ENCODE measurements around the gene COA7.

DNA sequence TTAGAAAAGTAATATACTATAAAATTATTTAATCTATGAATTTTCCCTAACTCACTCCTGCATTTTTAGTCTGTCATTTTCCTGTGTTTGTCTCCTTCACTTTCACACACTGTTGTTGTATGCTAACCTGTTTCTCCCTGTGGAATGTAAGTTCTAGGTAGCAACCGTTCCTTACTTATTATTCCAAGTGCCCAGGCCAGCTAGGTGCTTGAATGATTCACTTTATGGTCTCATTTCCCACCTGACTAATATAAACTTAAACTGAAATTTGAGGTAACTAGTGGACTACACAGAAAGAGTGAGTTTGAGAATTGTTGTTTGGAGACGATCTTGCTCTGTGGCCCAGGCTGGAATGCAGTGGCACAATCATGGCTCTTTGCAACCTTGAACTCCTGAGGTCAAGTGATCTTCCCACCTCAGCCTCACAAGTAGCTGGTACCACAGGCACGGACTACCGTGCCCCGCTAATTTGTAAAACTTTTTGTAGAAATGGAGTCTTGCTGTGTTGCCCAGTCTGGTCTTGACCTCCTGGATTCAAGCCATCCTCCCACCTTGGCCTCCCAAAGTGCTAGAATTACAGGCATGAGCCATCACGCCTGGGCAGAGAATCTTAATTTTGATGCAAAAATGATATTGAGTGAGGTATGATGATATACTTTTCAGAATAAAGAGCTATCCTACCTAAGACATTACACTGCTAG, 30.0 kb upstream of the COA7 start:
- TF ChIP-seq POLR2A (IDR thresholded peaks at IDR 0.05) = no peak
- TF ChIP-seq, protein P1, sequence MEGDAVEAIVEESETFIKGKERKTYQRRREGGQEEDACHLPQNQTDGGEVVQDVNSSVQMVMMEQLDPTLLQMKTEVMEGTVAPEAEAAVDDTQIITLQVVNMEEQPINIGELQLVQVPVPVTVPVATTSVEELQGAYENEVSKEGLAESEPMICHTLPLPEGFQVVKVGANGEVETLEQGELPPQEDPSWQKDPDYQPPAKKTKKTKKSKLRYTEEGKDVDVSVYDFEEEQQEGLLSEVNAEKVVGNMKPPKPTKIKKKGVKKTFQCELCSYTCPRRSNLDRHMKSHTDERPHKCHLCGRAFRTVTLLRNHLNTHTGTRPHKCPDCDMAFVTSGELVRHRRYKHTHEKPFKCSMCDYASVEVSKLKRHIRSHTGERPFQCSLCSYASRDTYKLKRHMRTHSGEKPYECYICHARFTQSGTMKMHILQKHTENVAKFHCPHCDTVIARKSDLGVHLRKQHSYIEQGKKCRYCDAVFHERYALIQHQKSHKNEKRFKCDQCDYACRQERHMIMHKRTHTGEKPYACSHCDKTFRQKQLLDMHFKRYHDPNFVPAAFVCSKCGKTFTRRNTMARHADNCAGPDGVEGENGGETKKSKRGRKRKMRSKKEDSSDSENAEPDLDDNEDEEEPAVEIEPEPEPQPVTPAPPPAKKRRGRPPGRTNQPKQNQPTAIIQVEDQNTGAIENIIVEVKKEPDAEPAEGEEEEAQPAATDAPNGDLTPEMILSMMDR (IDR thresholded peaks at IDR 0.05 in 4 of 5, conservative IDR thresholded peaks at IDR 0.05 in 1 of 5) = no peak

Measured in gastrocnemius medialis (tissue), 4 donors.